Parathyroid adenoma (tissue), 2 donors: Measurements from ENCODE around the gene STN1.

Experiments used
- H2AFZ ChIP-seq: fragments of 300-600 bp; sonication (generic); one replicate; pipeline ENCODE4 v1.7.0; 2017; ENCODE audit warnings: antibody characterized with exemption, mild to moderate bottlenecking
- H3K27ac ChIP-seq: fragments of 300-600 bp; sonication (generic); one replicate; pipeline ENCODE4 v1.7.0; 2017
- H3K27me3 ChIP-seq: fragments of 300-600 bp; sonication (generic); one replicate; pipeline ENCODE4 v1.7.0; 2017; ENCODE audit warnings: low read length; ENCODE audit not compliant: control insufficient read depth, insufficient read depth
- H3K36me3 ChIP-seq: fragments of 300-600 bp; sonication (generic); one replicate; pipeline ENCODE4 v1.7.0; 2017; ENCODE audit warnings: low read length; ENCODE audit not compliant: control insufficient read depth, insufficient read depth
- H3K4me1 ChIP-seq: fragments of 300-600 bp; sonication (generic); one replicate; pipeline ENCODE4 v1.7.0; 2017; ENCODE audit warnings: control low read depth
- H3K4me2 ChIP-seq: fragments of 300-600 bp; sonication (generic); one replicate; pipeline ENCODE4 v1.7.0; 2017; ENCODE audit warnings: low read length
- H3K4me3 ChIP-seq: fragments of 300-600 bp; sonication (generic); one replicate; pipeline ENCODE4 v1.7.0; 2017; ENCODE audit warnings: low read depth, low read length
- H3K79me2 ChIP-seq: fragments of 300-600 bp; sonication (generic); one replicate; pipeline ENCODE4 v1.7.0; 2017; ENCODE audit warnings: control low read depth
- H3K9ac ChIP-seq: fragments of 300-600 bp; sonication (generic); one replicate; pipeline ENCODE4 v1.7.0; 2017; ENCODE audit warnings: mild to moderate bottlenecking
- H3K9me3 ChIP-seq: fragments of 300-600 bp; sonication (generic); one replicate; pipeline ENCODE4 v1.7.0; 2017; ENCODE audit warnings: low read length; ENCODE audit not compliant: control insufficient read depth
- TF ChIP-seq, protein P1 (sequence below): fragments of 300-600 bp; sonication (generic); IDR thresholded peaks from one replicate; pipeline ENCODE4 v1.7.0; 2017; ENCODE audit warnings: antibody characterized with exemption, mild to moderate bottlenecking
- donor health status: primary hyperparathyroidism.

STN1 gene

DNA sequence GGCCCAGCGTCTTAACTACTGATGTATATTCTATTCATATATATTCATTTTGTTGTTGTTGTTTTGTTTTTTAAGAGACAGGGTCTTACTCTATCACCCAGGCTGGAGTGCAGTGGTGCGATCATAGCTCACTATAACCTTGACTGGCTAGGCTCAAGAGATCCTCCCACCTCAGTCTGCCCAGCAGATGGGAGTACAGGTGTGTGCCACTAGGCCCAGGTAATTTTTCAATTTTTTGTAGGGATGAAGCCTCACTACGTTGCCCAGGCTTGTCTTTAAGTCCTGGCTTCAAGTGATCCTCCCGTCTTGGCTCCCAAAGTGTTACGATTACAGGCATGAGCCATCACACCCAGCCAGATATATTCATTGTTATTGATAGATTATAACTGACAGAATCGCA lies 12.9 kb upstream of the STN1 start:
- Histone ChIP-seq H2AFZ (no peak overlapping the region), H3K4me2 (no peak overlapping the region), H3K4me1 (no peaks in the 10 kb centered on the region), H3K9ac (no peak overlapping the region), H3K9me3 (no peaks in the 10 kb centered on the region), H3K4me3 (no peak overlapping the region), H3K27me3 (no peaks in the 10 kb centered on the region), H3K27ac (no peak overlapping the region), H3K79me2 (no peaks in the 10 kb centered on the region), H3K36me3 (no peaks in the 10 kb centered on the region)
- TF ChIP-seq, protein P1, sequence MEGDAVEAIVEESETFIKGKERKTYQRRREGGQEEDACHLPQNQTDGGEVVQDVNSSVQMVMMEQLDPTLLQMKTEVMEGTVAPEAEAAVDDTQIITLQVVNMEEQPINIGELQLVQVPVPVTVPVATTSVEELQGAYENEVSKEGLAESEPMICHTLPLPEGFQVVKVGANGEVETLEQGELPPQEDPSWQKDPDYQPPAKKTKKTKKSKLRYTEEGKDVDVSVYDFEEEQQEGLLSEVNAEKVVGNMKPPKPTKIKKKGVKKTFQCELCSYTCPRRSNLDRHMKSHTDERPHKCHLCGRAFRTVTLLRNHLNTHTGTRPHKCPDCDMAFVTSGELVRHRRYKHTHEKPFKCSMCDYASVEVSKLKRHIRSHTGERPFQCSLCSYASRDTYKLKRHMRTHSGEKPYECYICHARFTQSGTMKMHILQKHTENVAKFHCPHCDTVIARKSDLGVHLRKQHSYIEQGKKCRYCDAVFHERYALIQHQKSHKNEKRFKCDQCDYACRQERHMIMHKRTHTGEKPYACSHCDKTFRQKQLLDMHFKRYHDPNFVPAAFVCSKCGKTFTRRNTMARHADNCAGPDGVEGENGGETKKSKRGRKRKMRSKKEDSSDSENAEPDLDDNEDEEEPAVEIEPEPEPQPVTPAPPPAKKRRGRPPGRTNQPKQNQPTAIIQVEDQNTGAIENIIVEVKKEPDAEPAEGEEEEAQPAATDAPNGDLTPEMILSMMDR: no peak

- Histone ChIP-seq H3K9me3 (no peaks in the 10 kb centered on the region), H2AFZ (no peak overlapping the region), H3K4me2 (no peak overlapping the region), H3K27ac (no peak overlapping the region), H3K9ac (no peak overlapping the region), H3K79me2 (no peaks in the 10 kb centered on the region), H3K36me3 (no peaks in the 10 kb centered on the region), H3K27me3 (no peaks in the 10 kb centered on the region), H3K4me1 (no peaks in the 10 kb centered on the region), H3K4me3 (no peak overlapping the region)
- TF ChIP-seq, protein P1: no peak
Observed at GRCh38 chr10:103930449-103930848, 12.5 kb upstream of the STN1 start.

DNA sequence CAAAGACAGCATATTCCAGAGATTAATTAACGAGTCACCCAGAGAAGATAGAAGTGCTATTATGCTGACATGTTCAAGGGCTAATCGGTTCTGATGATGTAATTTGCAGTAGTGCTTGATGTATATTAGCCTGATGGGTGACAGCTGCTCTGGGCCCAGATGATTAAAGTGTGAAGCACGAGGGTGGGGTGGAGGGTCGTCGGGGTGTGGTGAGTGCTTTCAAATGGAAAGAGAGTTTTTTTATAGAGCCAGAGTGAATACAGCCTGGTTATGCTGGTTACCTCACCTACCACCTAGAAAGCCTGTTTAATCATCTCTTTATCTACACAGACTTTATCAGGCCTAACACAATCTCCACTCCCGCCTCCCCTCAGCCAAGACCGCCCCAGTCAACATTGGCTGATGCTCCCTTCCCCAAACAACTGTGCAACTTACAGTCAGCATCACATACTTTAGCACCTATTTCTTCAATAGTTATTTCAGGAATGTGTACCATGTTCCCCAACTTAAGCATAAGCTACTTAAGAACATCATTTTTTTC lies 11.5 kb upstream of the STN1 start:
- H3K9ac ChIP-seq: no peak overlapping the region
- H3K36me3 ChIP-seq: no peaks in the 10 kb centered on the region
- H3K9me3 ChIP-seq: no peaks in the 10 kb centered on the region
- no peaks in the 10 kb centered on the region for H3K4me1 ChIP-seq
- H3K79me2 ChIP-seq: no peaks in the 10 kb centered on the region
- TF ChIP-seq, protein P1: no peak
- no peak overlapping the region for H3K27ac ChIP-seq
- no peak overlapping the region for H3K4me3 ChIP-seq
- no peak overlapping the region for H3K4me2 ChIP-seq
- H3K27me3 ChIP-seq: no peaks in the 10 kb centered on the region
- H2AFZ ChIP-seq: no peak overlapping the region

- Histone ChIP-seq H3K27me3 (no peaks in the 10 kb centered on the region), H3K79me2 (no peaks in the 10 kb centered on the region), H3K9me3 (no peaks in the 10 kb centered on the region), H3K4me2 (no peak overlapping the region), H2AFZ (no peak overlapping the region), H3K27ac (no peak overlapping the region), H3K9ac (no peak overlapping the region), H3K4me3 (no peak overlapping the region), H3K36me3 (no peaks in the 10 kb centered on the region), H3K4me1 (no peaks in the 10 kb centered on the region)
- TF ChIP-seq, protein P1: no peak
Observed at GRCh38 chr10:103928784-103929183, 10.8 kb upstream of the STN1 start.

DNA sequence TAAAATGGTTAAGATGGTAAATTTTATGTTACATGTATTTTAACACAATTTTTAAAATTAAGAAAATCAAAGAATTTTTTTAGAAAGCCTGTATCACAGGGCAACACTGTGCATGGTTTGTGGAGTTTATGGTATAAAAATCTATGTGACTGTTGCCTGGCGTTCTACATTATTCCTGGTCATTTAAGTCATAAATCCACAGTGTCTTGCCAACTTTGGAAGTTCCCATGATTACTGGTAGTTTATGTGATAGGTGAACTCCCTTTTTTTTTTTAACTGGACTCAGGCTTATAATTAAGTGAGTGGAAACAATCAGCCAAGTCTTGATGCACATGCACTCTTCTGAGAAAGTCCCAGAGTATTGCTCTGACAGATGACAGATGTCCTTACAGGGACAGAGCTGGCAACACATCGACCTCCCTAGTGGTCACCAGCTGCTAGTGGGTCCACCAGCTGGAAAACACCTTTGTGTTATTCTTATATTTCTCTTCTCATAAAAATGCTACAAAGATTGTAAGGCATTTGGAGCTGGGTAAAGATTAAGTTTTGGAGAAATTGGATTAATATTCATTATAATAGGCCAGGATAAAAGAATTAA lies 8.8 kb upstream of the STN1 start:
- Histone ChIP-seq H3K4me3 (no peak overlapping the region), H3K36me3 (no peaks in the 10 kb centered on the region), H3K4me2 (no peak overlapping the region)

More for the DNA sequence above, 8.8 kb upstream of the STN1 start:
- Histone ChIP-seq H3K9ac (no peak overlapping the region), H3K4me1 (no peaks in the 10 kb centered on the region), H3K27me3 (no peaks in the 10 kb centered on the region), H3K79me2 (no peaks in the 10 kb centered on the region), H3K27ac (no peak overlapping the region), H3K9me3 (no peaks in the 10 kb centered on the region), H2AFZ (no peak overlapping the region)
- TF ChIP-seq, protein P1: no peak
